Breast epithelium (tissue), 4 donors: Measurements from ENCODE around the gene DECR2. TPM values are rescaled to one million over a fixed set of nuclear protein-coding genes. Genes with fewer than 3 reads are reported as not detected.

Experiments
- DNase-seq, 2 donors: peaks; one replicate each; pipeline ENCODE4 v3.0.0-alpha.2; 2019; ENCODE audit warnings: low spot score in 2 of 2
- H3K27ac ChIP-seq, 2 donors: fragments of 200-600 bp; sonication (generic) in 1 of 2; one replicate each; pipeline ENCODE4 v1.5.1; 2016 to 2019; ENCODE audit warnings: mild to moderate bottlenecking in 1 of 2
- H3K27me3 ChIP-seq, 2 donors: fragments of 200-600 bp; sonication (generic) in 1 of 2; one replicate each; pipeline versions ENCODE4 v1.5.1 to v1.6.0; 2017 to 2019; ENCODE audit warnings: control low read depth in 1 of 2, mild to moderate bottlenecking in 1 of 2
- H3K36me3 ChIP-seq: fragments of 200-600 bp; one replicate; pipeline ENCODE4 v1.5.1; 2019
- H3K4me1 ChIP-seq, 2 donors: fragments of 200-600 bp; sonication (generic); one replicate each; pipeline ENCODE4 v1.5.1; 2016 to 2019; ENCODE audit warnings: control low read depth in 1 of 2
- H3K4me3 ChIP-seq, 3 donors: fragments of 200-600 bp; sonication (generic); 1 replicate in 2 of 3; 2 replicates in 1 of 3; pipeline ENCODE4 v1.5.1; 2016 to 2019; ENCODE audit warnings: mild to moderate bottlenecking in 3 of 3, moderate library complexity in 2 of 3
- H3K9me3 ChIP-seq, 2 donors: fragments of 200-600 bp; sonication (generic) in 1 of 2; one replicate each; pipeline ENCODE4 v1.5.1; 2016 to 2019; ENCODE audit warnings: control low read depth in 1 of 2
- CTCF ChIP-seq, 3 donors: fragments of 450-650 bp; IDR thresholded peaks; one replicate each; pipeline ENCODE4 v1.5.1; 2016 to 2017; ENCODE audit warnings: antibody characterized with exemption in 3 of 3, mild to moderate bottlenecking in 3 of 3, moderate library complexity in 3 of 3
- POLR2A ChIP-seq: fragments of 450-650 bp; IDR thresholded peaks from one replicate; pipeline ENCODE4 v1.6.1; 2016; ENCODE audit warnings: antibody characterized with exemption, mild to moderate bottlenecking, moderate library complexity
- POLR2AphosphoS5 ChIP-seq, 3 donors: sonication (generic); formaldehyde crosslinking; IDR thresholded peaks; one replicate each; pipeline ENCODE4 v1.6.1; 2017; ENCODE audit warnings: antibody characterized with exemption in 3 of 3
- intact Hi-C: fragments of 100-400 bp; cut with DNase I; formaldehyde crosslinking; loops from one replicate; pipeline ENCODE4 v1.15.1; 2023; ENCODE audit warnings: low total_unique reads
- total RNA-seq, 3 donors: library from RNA; depleted of rRNA; stranded (reverse); fragments of >200 nt; gene quantifications; one replicate each; pipeline ENCODE4 v1.1.0, GENCODE V29; 2016

DECR2 gene
- total RNA-seq, 3 donors from 2014 or later, result 19.4 to 30.5 (median 28.7) TPM

GRCh38 chr16:354971-355461, 46.7 kb upstream of the DECR2 start:
- Histone ChIP-seq H3K27ac (no peak overlapping the region), H3K4me1 (peaks cover 0 to 5% of the 10 kb centered on the region in 2 donors), H3K27me3 (no peaks in the 10 kb centered on the region), H3K9me3 (no peaks in the 10 kb centered on the region), H3K36me3 (no peaks in the 10 kb centered on the region), H3K4me3 (no peak overlapping the region)
- no peak for DNase-seq
- no peak for TF ChIP-seq POLR2A
- TF ChIP-seq POLR2AphosphoS5 (IDR thresholded peaks at IDR 0.05), result no peak
- TF ChIP-seq CTCF (IDR thresholded peaks at IDR 0.05), result no peak
- intact Hi-C loops, result loop anchor here (10.0 kb wide), 1 partner anchor 120 kb away; the partner anchor contains the start of gene FAM234A

- no peak overlapping the region for H3K27ac ChIP-seq
- intact Hi-C loops, result loop anchor here (10.0 kb wide), 1 partner anchor 122 kb away; the partner anchor contains the start of gene FAM234A
- no peaks in the 10 kb centered on the region for H3K27me3 ChIP-seq
- no peaks in the 10 kb centered on the region for H3K9me3 ChIP-seq
- TF ChIP-seq POLR2A (no peak), POLR2AphosphoS5 (IDR thresholded peaks at IDR 0.05) (no peak), CTCF (IDR thresholded peaks at IDR 0.05) (no peak)
- H3K4me1 ChIP-seq, result no peaks in the 10 kb centered on the region
- H3K36me3 ChIP-seq, result no peaks in the 10 kb centered on the region
- no peak overlapping the region for H3K4me3 ChIP-seq
- no peak for DNase-seq
Observed at GRCh38 chr16:356741-357140, 44.9 kb upstream of the DECR2 start.

GRCh38 chr16:359067-359763, 42.5 kb upstream of the DECR2 start:
- H3K9me3 ChIP-seq, result no peaks in the 10 kb centered on the region
- intact Hi-C loops, result loop anchor here (10.0 kb wide), 1 partner anchor 124 kb away; the partner anchor contains the start of gene FAM234A
- no peaks in the 10 kb centered on the region for H3K36me3 ChIP-seq
- TF ChIP-seq POLR2AphosphoS5 (IDR thresholded peaks at IDR 0.05) (no peak), POLR2A (no peak), CTCF (IDR thresholded peaks at IDR 0.05) (no peak)
- no peaks in the 10 kb centered on the region for H3K4me1 ChIP-seq
- no peak overlapping the region for H3K27ac ChIP-seq
- DNase-seq, result no peak
- H3K4me3 ChIP-seq, result no peak overlapping the region
- H3K27me3 ChIP-seq, result peaks cover 0 to 8% of the 10 kb centered on the region in 2 donors

- Histone ChIP-seq H3K4me3 (no peak overlapping the region), H3K4me1 (no peaks in the 10 kb centered on the region), H3K27me3 (peaks cover 0 to 12% of the 10 kb centered on the region in 2 donors), H3K9me3 (no peaks in the 10 kb centered on the region), H3K27ac (no peak overlapping the region), H3K36me3 (no peaks in the 10 kb centered on the region)
- no peak for DNase-seq
- TF ChIP-seq CTCF (IDR thresholded peaks at IDR 0.05) (no peak), POLR2A (no peak), POLR2AphosphoS5 (IDR thresholded peaks at IDR 0.05) (no peak)
- intact Hi-C loops, result loop anchor here (5.0 to 10.0 kb wide), 2 partner anchors 125 to 253 kb away; partner anchors contain the start of gene FAM234A
Observed at GRCh38 chr16:359871-360697, 41.6 kb upstream of the DECR2 start.
